Spleen (tissue), 7 donors: ENCODE data around the gene SLC15A5.

Experiments used
- CTCF ChIP-seq, 11 experiments: fragments of 200-600 bp in 7 of 11; fragments of 450-650 bp in 4 of 11; sonication (generic) in 4 of 11; IDR thresholded peaks in 8 of 11; conservative IDR thresholded peaks in 3 of 11; 1 replicate in 7 of 11; 2 replicates in 4 of 11; pipeline versions ENCODE4 v1.4.0 to v1.8.0; 2016 to 2021; ENCODE audit warnings: antibody characterized with exemption in 11 of 11, inconsistent platforms in 4 of 11, mild to moderate bottlenecking in 1 of 11
- POLR2A ChIP-seq, 3 donors: fragments of 450-650 bp; IDR thresholded peaks; one replicate each; pipeline ENCODE4 v1.5.1; 2017; ENCODE audit warnings: antibody characterized with exemption in 3 of 3, mild to moderate bottlenecking in 1 of 3
- donor health status: DM: no; HTN: no; CAD: no; lungs with moderate emphysema.
- donor health status: DM: no; HTN: no; CAD: no.
- donor health status: DM: no; HTN: no; CAD: no.

- TF ChIP-seq POLR2A (IDR thresholded peaks at IDR 0.05) = no peak
- no peak for TF ChIP-seq CTCF (IDR thresholded peaks at IDR 0.05 in 8 of 11, conservative IDR thresholded peaks at IDR 0.05 in 3 of 11)
These were observed 47.9 kb upstream of the SLC15A5 start for GRCh38 chr12:16325426-16325825.
